DMS53 (cell line): ENCODE data around the gene PLPPR1.
"Not testable (repeated sequence)": the region's sequence is repeated elsewhere in the genome, so short reads cannot be mapped to it uniquely, and the experiment has no call there.

Experiments used
- DNase-seq: peaks from one replicate; lab custom pipeline; 2025; lab: John Stamatoyannopoulos, UW

PLPPR1 gene

GRCh38 chr9:101121836-101122399 is 93.4 kb downstream of the PLPPR1 start:
- no peak for DNase-seq

GRCh38 chr9:101126556-101126955 is 98.0 kb downstream of the PLPPR1 start:
- no peak for DNase-seq

DNA sequence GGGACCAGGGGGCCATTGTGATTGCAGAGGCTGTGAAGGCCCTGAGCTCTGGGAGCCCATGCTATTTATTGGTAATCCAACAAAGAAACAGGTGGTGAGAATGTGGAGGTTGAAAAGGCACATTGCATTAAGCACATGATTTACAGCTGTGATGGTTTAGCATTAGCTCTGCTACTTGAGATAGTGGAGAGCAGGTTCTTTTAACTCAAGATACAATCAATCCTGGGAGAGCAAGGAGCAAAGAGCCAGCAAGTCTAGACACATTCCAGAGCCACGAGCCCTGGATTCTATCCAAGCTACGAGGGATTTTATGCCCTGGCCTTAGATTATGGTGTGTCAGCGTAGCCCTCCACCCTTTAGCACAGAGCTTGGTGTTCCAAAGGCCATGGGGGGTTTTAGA is 98.8 kb downstream of the PLPPR1 start:
- DNase-seq = not testable (repeated sequence)

DNA sequence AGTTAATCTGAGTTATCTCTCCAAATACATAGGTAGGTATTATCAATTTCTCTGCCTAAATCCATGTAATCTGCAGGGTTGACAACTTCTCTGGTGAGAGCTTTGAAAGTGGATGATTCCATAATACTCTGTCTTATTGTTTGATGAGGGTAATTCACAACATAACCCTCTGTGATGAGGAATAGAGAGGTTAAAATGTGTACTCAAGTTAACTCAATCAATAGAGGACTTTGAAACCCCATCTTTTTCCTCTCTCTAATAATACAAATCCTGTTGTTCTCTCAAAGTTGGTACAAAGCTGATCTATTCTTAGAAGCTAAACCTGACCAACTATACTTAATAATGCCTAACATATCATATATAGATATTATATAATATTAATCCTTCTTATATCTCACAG is 100.1 kb downstream of the PLPPR1 start:
- no peak for DNase-seq

- DNase-seq = no peak
Observed at GRCh38 chr9:101130054-101130453, 101.5 kb downstream of the PLPPR1 start.

DNA sequence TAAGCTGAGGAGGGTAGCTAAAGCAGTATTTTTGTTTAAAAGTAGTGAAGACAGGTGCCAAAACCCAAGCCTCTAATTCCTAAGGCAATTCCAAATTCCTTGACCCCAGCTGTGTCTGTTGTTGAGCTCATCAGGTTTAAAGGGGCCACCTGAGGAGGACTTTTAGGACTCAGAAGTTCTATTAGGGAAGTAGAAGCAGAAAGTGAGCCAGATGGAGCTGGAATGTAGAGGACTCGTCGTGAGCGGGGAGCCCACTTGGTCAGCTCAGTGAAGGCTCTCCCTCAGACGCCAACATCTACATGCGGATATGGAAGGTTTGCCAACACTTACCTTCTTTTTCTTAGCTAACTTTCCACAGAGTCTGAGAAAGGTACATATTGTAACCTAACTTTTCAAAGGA is 102.8 kb downstream of the PLPPR1 start:
- DNase-seq = no peak

DNA sequence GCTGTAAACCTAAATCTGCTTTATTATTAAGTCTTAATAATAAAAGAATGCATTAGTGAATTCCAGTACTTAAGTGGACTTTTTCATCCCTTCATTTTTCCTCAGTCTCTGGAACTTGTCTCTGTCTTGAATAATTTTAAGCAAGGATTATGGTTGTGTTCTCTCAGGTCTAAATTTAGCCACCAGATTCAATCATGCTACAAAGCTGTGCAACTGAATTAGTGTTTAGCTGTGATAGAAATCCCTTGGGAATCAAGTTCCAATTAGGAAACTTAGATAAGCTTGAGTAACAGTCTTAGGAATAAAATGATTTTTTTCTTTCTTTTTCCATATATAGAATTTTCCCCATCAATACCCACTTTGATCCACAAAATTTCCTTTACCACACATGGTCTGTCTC is 104.3 kb downstream of the PLPPR1 start:
- DNase-seq = no peak

DNA sequence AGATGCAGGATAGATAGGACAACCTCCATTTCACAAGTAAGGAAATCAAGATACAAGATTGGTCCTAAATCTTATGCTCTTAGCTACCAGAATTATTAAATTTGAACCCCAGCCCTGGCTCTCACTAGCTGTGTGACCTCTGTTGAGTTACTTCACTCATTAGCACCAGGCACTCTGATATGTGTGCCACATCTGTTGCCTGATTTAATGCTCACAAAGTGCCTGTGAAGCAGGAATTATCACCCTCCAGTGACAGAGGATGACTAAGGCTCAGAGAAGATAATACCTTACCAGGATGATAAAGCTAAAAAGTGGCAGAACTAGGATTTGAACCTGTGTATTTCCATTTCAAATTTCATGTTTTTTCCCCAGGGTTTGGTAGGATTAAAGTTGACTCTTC is 110.0 kb downstream of the PLPPR1 start:
- no peak for DNase-seq

DNA sequence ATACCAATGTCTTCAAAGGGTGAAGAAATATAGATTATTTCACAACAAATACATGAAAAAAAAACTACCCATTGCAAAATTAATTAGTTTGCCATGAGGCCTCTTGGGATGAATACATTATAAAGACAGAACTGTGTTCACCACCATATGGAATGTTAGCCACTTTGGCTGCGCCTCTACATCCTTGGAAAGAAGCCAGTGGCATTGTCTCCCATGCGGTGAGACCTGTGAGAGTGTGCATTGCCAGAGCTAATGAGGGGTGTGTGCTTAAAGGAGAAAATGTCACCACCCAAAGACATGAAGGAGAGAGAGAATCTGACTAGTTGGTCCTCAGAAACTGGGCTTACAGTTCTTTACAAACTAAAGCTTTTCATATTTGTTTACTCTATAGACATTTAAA is 110.6 kb downstream of the PLPPR1 start:
- no peak for DNase-seq

DNA sequence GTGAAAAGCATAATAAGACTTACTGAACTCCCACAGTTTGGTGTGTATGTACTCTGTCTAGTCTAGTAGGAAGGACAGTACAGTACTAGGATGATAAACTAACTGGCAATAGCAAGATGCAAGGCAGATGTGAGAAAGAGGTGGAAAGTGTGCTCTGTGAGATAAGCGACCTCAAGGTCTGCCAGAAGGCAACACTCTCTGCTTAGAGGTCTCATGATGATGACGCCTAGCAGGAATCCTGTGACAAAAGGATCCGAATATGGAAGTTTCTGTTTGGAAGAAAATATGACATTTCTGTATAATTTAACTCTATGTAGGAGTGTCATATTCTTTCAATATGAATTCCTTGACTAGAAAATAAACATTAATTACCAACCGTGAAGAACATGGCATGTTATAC is 112.2 kb downstream of the PLPPR1 start:
- DNase-seq = no peak

DNA sequence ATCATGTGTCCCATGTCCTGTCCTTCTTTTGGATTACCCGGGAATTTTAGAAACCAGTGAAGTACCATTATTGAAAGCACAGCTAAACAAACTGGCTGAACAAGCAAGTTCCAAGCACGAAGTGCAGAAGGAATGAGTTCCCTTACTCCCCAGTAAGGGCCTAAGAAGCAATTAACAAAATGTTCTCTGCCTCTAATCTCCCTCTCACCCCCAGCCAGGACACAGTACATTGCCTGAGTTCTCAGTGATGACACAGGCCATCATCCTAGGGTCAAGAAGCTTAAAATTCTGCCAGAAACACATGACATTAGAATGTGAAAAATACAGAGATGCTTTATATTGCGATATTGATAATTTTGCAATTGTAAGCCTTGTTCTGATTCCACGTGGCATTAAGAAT is 118.0 kb downstream of the PLPPR1 start:
- DNase-seq = no peak

DNA sequence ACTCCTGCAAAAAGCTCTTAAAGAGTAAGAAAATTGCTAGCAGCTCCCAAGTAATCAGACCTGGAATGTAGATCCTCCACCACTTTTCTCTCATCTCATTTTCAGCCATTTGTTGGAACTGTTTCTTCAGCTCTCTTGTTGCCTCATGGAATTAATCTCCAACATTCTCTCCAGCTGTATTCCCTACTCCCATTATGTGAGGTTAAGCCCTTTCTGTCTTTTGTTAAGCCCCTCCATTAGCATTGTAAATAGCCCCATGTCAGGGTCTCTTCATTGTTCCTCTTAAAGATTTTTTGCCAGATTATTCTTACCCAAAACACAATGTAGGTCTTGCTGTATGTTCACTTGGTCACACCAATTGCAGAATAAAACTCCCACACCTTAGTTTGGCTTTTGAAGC is 119.8 kb downstream of the PLPPR1 start:
- DNase-seq = no peak

DNA sequence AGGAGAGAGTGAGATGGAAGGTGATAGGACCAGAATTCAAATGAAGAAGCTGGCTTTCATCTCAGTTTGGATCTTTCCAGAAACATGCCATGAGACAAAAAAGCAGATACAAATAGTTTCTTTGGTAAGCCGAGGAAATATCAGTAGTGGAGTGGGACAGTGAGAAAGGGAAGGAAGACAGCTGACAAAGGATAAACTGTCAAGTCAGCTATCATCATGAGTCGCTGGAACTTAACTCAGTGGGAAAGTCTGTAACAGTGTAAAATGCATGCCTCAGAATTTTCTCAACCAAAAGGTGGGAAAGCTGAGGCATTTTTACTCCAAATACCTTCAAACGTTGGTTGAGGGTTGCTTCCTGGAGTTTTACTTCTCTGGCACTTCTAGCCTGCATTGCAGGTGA is 129.8 kb downstream of the PLPPR1 start:
- no peak for DNase-seq

DNA sequence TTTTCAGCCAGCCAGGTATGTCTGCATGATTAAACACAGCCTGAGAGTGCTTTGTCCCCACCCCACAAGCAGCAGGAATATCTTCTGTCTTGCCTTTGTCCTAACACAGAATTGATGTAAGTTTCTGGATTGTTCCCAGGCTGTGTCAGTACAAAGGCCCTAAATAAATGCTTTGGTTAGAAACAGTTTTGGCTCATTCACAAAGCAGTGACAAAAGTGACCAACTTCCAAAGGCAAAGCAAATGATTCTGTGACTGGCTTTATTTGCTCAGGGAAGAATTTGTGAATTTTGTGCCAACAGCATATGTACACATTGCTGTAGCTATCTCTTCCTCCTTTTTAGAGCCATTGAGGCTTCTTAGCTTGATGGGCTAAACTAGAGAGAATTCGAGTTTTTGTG is 133.7 kb downstream of the PLPPR1 start:
- no peak for DNase-seq

GRCh38 chr9:101165131-101165530 is 136.6 kb downstream of the PLPPR1 start:
- no peak for DNase-seq

DNA sequence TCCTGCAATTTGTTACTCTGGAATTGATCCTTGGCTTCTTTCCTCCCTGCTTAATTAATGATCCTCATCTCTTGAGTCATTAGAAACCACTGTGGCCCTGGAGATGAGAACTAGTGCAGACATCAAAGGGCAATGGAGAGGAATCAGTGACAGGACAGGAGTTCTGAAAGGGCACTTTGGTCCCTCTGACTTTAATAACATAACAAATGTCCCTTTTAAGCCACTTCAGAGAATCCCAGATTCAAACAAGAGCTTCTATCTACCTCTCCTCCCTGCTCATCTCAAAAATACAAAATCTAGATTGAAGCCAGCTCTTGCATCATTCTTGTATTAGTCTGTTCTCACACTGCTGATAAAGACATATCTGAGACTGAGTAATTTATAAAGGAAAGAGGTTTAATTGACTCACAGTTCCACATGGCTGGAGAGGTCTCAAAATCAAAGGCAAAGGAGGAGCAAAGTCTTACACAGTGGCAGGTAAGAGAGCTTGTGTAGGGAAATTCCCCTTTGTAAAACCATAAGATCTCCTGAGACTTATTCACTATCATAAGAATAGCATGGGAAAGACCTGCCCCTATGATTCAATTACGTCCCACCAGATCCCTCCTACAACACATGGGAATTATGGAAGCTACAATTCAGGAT is 139.1 kb downstream of the PLPPR1 start:
- no peak for DNase-seq

GRCh38 chr9:101172616-101173015 is 144.1 kb downstream of the PLPPR1 start:
- no peak for DNase-seq

DNA sequence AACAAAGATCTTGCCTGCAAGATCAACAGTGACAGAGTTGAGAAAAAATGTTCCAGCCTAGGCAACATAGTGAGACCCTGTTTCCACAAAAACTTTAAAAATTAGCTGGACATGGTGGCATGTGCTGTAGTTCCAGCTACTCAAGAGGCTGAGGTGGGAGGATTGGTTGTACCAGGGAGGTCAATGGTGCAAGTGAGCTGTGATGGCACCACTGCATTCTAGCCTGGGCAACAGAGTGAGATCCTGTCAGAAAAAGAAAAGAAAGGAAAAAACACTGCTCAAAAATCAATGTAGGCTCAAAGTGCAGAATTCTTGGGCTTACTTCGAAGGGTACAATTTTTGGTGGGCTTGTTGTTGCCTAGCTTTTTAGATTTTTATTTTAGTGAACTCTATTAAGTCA is 145.4 kb downstream of the PLPPR1 start:
- DNase-seq = no peak

DNA sequence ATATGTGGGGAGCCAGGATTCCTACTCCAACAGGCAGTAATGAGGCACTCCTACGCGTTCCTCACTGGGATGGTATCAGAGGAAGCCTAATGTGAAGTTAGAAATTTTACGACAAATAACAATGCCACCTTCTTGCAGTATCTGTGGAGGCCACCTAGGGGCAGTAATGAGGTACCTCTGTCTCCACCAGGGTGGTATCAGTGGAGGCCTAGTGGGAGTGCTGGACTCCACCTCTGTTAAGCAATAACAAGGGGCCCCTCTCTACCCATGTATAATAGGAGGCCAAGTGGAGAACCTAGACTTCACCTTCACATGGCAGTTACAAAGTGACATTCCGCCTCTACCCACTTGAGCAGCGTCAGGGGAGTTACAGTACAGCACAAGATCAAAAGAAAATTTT is 147.9 kb downstream of the PLPPR1 start:
- peak; percentile 18 for DNase-seq

- DNase-seq = peak; percentile 86
Observed at GRCh38 chr9:101184813-101185278, 156.3 kb downstream of the PLPPR1 start.

GRCh38 chr9:101191723-101192122 is 163.2 kb downstream of the PLPPR1 start:
- DNase-seq = no peak

DNA sequence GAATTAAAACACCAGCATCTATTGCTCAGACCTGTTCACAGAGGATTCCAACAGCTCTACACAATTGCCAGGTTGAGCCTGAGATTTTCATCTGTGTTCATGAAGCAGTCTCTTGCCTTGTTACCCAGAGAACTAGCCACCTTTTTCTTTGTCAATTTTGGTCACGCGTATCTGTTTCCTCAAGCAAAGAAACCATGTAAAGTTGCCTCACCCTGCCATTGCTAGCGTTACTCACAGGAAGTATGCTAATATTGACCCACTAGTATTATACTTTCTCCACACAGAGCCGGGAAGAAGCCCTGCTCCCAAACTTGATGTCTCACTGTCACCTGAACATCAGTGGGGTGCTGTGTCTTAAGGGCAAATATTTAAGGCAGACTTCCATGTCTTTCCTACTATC is 168.5 kb downstream of the PLPPR1 start:
- peak; percentile 16 for DNase-seq

DNA sequence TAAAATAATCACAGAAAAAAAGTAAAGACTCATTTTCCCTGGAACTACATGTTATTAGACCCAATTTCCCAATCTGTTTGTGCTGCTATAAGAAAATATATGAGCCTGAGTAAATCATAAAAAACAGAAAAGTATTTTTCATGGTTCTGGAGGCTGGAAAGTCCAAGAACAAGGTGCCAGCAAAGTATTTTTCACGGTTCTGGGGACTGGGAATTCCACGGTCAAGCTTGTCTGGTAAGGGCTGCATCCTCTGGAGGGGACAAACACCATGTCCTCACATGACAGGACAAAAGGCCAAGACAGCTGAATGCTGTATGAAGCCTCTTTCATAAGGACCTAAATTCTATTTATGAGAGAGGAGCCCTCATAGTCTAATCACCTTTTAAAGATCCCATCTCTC is 172.3 kb downstream of the PLPPR1 start:
- DNase-seq = no peak

GRCh38 chr9:101201630-101202029 is 173.1 kb downstream of the PLPPR1 start:
- no peak for DNase-seq
